OCI-LY7 (cell line): ENCODE results near the gene CD247. TPM values are rescaled to one million over a fixed set of nuclear protein-coding genes. Genes with fewer than 3 reads are reported as not detected.

Experiments
- BruUV-seq: library from RNA; stranded (reverse); fragments of 400-500 nt; replicated peaks from 2 replicates; lab custom pipeline; 2021; lab: Mats Ljungman, UMichigan
- CTCF ChIA-PET: fragments of 300-600 bp; sonication (Branson Sonifier 250); formaldehyde crosslinking; loops from one replicate; lab custom pipeline; 2022; ENCODE audit warnings: antibody characterized with exemption; ENCODE audit not compliant: unreplicated experiment; lab: Charles Lee
- POLR2A ChIA-PET: fragments of 300-600 bp; sonication (Branson Sonifier 250); formaldehyde crosslinking; loops from one replicate; lab custom pipeline; 2022; ENCODE audit warnings: antibody characterized with exemption; lab: Charles Lee
- DNase-seq: peaks from one replicate; pipeline ENCODE4 v3.0.0-alpha.2; 2015; ENCODE audit warnings: low spot score
- H2AFZ ChIP-seq: fragments of 200-600 bp; sonication (generic), shearing (Covaris generic); 2 replicates; pipeline ENCODE4 v1.6.1; 2014; ENCODE audit warnings: mild to moderate bottlenecking, antibody characterized with exemption, low read length, moderate library complexity
- H3K27ac ChIP-seq: fragments of 200-600 bp; sonication (generic); 2 replicates; pipeline ENCODE4 v1.5.1; 2014; ENCODE audit warnings: mixed run types, low read depth, mild to moderate bottlenecking, moderate library complexity, low read length, inconsistent platforms; ENCODE audit not compliant: poor library complexity, severe bottlenecking
- H3K36me3 ChIP-seq: fragments of 200-600 bp; sonication (generic); 2 replicates; pipeline ENCODE4 v1.6.1; 2014; ENCODE audit warnings: mild to moderate bottlenecking, antibody characterized with exemption, low read length, moderate library complexity, mixed read lengths; ENCODE audit not compliant: insufficient read depth
- H3K4me1 ChIP-seq: fragments of 200-600 bp; sonication (generic); 2 replicates; pipeline ENCODE4 v1.5.1; 2014; ENCODE audit warnings: mild to moderate bottlenecking, low read length; ENCODE audit not compliant: insufficient read depth, poor library complexity, severe bottlenecking
- H3K4me2 ChIP-seq: fragments of 200-600 bp; sonication (generic); 2 replicates; pipeline ENCODE4 v1.6.1; 2014; ENCODE audit warnings: mild to moderate bottlenecking, low read length
- H3K4me3 ChIP-seq: fragments of 200-600 bp; sonication (generic); 2 replicates; pipeline ENCODE4 v1.5.1; 2014; ENCODE audit warnings: mild to moderate bottlenecking, low read depth, low read length; ENCODE audit not compliant: poor library complexity, severe bottlenecking
- H3K79me2 ChIP-seq: fragments of 200-600 bp; sonication (generic); 2 replicates; pipeline ENCODE4 v1.6.1; 2016; ENCODE audit warnings: low read depth, mild to moderate bottlenecking, low read length, moderate library complexity, mixed read lengths; ENCODE audit not compliant: insufficient read depth
- H3K9me2 ChIP-seq: fragments of 200-600 bp; sonication (generic); 2 replicates; pipeline ENCODE4 v1.6.1; 2016; ENCODE audit warnings: mild to moderate bottlenecking, low read length, mixed read lengths; ENCODE audit not compliant: insufficient read depth
- H3K9me3 ChIP-seq: fragments of 200-600 bp; sonication (generic); 2 replicates; pipeline ENCODE4 v1.6.1; 2014; ENCODE audit warnings: mild to moderate bottlenecking, mixed run types, low read length, mixed read lengths
- H4K20me1 ChIP-seq: fragments of 200-600 bp; sonication (generic); 2 replicates; pipeline ENCODE4 v1.6.1; 2014; ENCODE audit warnings: mild to moderate bottlenecking, antibody characterized with exemption, low read length, moderate library complexity, mixed read lengths; ENCODE audit not compliant: insufficient read depth
- EZH2phosphoT487 ChIP-seq: fragments of 200-600 bp; sonication (generic); IDR thresholded peaks from 2 replicates; pipeline ENCODE4 v1.6.1; 2018; ENCODE audit warnings: low read depth, borderline replicate concordance, mild to moderate bottlenecking, mixed run types, antibody characterized with exemption, low read length, moderate library complexity, mixed read lengths
- intact Hi-C: fragments of 100-400 bp; cut with micrococcal nuclease; formaldehyde crosslinking; loops from one replicate; pipeline ENCODE4 v1.10.0; 2022; ENCODE audit not compliant: unreplicated experiment
- total RNA-seq, 2 experiments: library from RNA; depleted of rRNA in 1 of 2; stranded (reverse); fragments of >200 nt in 1 of 2; shearing (Covaris generic) in 1 of 2; gene quantifications; 2 replicates each; pipeline ENCODE4 v1.2.3, GENCODE V29; 2014 to 2022
- TF ChIP-seq, protein P1 (sequence below): fragments of 200-600 bp; sonication (generic); conservative IDR thresholded peaks from 2 replicates; pipeline ENCODE4 v1.5.1; 2014; ENCODE audit warnings: mild to moderate bottlenecking, antibody characterized with exemption, low read length, moderate library complexity, mixed read lengths

CD247 gene
- total RNA-seq, 2 experiments from 2014 or later = 1.6 to 2.2 TPM

DNA sequence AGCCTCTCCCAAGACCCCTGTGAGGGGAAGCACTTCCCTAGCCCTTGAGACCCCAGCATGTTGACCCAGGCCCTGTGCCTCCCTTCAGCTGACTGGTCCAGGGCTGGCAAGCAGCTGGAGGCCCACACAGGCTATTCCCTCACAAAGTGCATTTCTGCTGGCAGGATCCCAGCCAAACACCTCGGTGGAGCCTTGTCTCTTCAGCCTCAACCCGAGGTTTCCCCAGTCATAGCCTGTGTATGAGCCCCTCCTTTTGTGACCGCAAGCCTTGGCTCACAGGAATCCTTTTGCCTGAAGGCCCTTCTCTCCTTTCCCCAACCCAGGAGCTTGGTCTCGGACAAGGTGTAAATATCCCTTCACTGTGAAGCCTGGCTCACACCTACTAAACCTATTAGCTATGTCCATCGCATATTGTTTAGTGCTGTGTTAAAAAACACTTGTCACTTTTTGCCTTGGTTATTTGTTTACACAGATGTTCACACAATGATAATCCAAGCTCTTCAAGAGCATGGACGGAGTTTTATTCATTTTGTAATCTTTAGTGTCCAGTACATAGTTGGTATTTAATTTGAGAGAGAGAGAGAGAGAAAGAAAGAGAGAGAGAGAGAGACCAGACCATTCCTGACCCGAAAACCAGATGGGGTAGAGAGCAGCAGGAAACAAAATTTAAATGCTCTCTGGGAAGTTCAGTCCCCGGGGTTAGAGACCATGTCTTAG is 8.5 kb upstream of the CD247 start:
- H3K4me1 ChIP-seq = no peaks in the 10 kb centered on the region
- no peaks in the 10 kb centered on the region for H3K9me3 ChIP-seq
- H4K20me1 ChIP-seq = no peaks in the 10 kb centered on the region
- intact Hi-C loops = no loop called here
- BruUV-seq = no TSS peak
- no peak overlapping the region for H3K4me3 ChIP-seq
- DNase-seq = no peak
- ChIA-PET CTCF (no interaction called here), POLR2A (interaction anchor here (0.7 to 1.0 kb wide), 2 partner anchors 19 to 709 kb away, joined by 3 to 4 read pairs; no protein-coding TSS in a partner anchor)
- H3K36me3 ChIP-seq = no peaks in the 10 kb centered on the region
- no peaks in the 10 kb centered on the region for H3K79me2 ChIP-seq
- H3K27ac ChIP-seq = no peak overlapping the region
- TF ChIP-seq, protein P1, sequence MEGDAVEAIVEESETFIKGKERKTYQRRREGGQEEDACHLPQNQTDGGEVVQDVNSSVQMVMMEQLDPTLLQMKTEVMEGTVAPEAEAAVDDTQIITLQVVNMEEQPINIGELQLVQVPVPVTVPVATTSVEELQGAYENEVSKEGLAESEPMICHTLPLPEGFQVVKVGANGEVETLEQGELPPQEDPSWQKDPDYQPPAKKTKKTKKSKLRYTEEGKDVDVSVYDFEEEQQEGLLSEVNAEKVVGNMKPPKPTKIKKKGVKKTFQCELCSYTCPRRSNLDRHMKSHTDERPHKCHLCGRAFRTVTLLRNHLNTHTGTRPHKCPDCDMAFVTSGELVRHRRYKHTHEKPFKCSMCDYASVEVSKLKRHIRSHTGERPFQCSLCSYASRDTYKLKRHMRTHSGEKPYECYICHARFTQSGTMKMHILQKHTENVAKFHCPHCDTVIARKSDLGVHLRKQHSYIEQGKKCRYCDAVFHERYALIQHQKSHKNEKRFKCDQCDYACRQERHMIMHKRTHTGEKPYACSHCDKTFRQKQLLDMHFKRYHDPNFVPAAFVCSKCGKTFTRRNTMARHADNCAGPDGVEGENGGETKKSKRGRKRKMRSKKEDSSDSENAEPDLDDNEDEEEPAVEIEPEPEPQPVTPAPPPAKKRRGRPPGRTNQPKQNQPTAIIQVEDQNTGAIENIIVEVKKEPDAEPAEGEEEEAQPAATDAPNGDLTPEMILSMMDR = no peak
- no peak for TF ChIP-seq EZH2phosphoT487
- H2AFZ ChIP-seq = no peak overlapping the region
- H3K4me2 ChIP-seq = no peak overlapping the region
- H3K9me2 ChIP-seq = no peaks in the 10 kb centered on the region

- Histone ChIP-seq H4K20me1 (no peaks in the 10 kb centered on the region), H3K9me3 (no peaks in the 10 kb centered on the region), H3K79me2 (no peaks in the 10 kb centered on the region), H3K36me3 (no peaks in the 10 kb centered on the region), H2AFZ (no peak overlapping the region), H3K4me1 (no peaks in the 10 kb centered on the region), H3K4me2 (no peak overlapping the region), H3K4me3 (no peak overlapping the region), H3K27ac (no peak overlapping the region), H3K9me2 (no peaks in the 10 kb centered on the region)
- ChIA-PET CTCF (no interaction called here), POLR2A (interaction anchor here (0.6 to 0.9 kb wide), 3 partner anchors 24 to 696 kb away, joined by 3 read pairs; no protein-coding TSS in a partner anchor)
- BruUV-seq = no TSS peak
- no peak for DNase-seq
- TF ChIP-seq EZH2phosphoT487 = no peak
- TF ChIP-seq, protein P1 = no peak
- intact Hi-C loops = no loop called here
Measured at GRCh38 chr1:167524651-167525050, 6.3 kb upstream of the CD247 start.

- DNase-seq = no peak
- Histone ChIP-seq H3K36me3 (no peaks in the 10 kb centered on the region), H4K20me1 (no peaks in the 10 kb centered on the region), H3K79me2 (no peaks in the 10 kb centered on the region), H3K4me2 (no peak overlapping the region), H2AFZ (no peak overlapping the region), H3K9me3 (no peaks in the 10 kb centered on the region), H3K4me1 (peaks cover 8% of the 10 kb centered on the region), H3K27ac (no peak overlapping the region), H3K4me3 (no peak overlapping the region), H3K9me2 (no peaks in the 10 kb centered on the region)
- no peak for TF ChIP-seq EZH2phosphoT487
- TF ChIP-seq, protein P1 = no peak
- CTCF ChIA-PET = no interaction called here
- POLR2A ChIA-PET = no interaction called here
- no TSS peak for BruUV-seq
- intact Hi-C loops = no loop called here
Measured at GRCh38 chr1:167522246-167522645, 3.9 kb upstream of the CD247 start.
